Caco-2 (cell line): ENCODE measurements around the gene BCO1. TPM values are rescaled to one million over a fixed set of nuclear protein-coding genes. Genes with fewer than 3 reads are reported as not detected.

Experiments used
- BruUV-seq: library from RNA; stranded (reverse); fragments of 400-500 nt; replicated peaks from 2 replicates; lab custom pipeline; 2021; lab: Mats Ljungman, UMichigan
- CTCF ChIA-PET: fragments of 300-600 bp; sonication (Branson Sonifier 250); formaldehyde crosslinking; loops from one replicate; lab custom pipeline; 2022; ENCODE audit warnings: antibody characterized with exemption; lab: Charles Lee
- POLR2A ChIA-PET: fragments of 300-600 bp; sonication (Branson Sonifier 250); formaldehyde crosslinking; loops from one replicate; lab custom pipeline; 2022; ENCODE audit warnings: antibody characterized with exemption; lab: Charles Lee
- DNase-seq, 2 experiments: peaks; one replicate each; pipeline versions ENCODE4 v3.0.0 to v3.0.0-alpha.2; 2020 to 2022
- H3K27me3 ChIP-seq: replicated peaks from 2 replicates; pipeline ENCODE4 v1.6.0; 2011; ENCODE audit warnings: low read length; ENCODE audit not compliant: control insufficient read depth, insufficient read depth
- H3K36me3 ChIP-seq: 2 replicates; pipeline ENCODE4 v1.5.1; 2011; ENCODE audit warnings: low read length; ENCODE audit not compliant: control insufficient read depth, insufficient read depth
- H3K4me1 ChIP-seq: fragments of 250-450 bp; sonication (Bioruptor Pico); 2 replicates; pipeline ENCODE4 v1.5.1; 2020; ENCODE audit warnings: mild to moderate bottlenecking
- H3K4me3 ChIP-seq: 2 replicates; pipeline ENCODE4 v1.5.1; 2011; ENCODE audit warnings: low read depth, mild to moderate bottlenecking, control low read depth, low read length
- H3K9me3 ChIP-seq: fragments of 250-450 bp; sonication (Bioruptor Pico); 2 replicates; pipeline ENCODE4 v1.5.1; 2020; ENCODE audit warnings: mild to moderate bottlenecking, moderate library complexity
- H3K27ac Mint-ChIP-seq: one replicate; pipeline ENCODE4 v1.8.0; 2022; ENCODE audit warnings: mixed read lengths; ENCODE audit not compliant: unreplicated experiment
- H3K27me3 Mint-ChIP-seq: one replicate; pipeline ENCODE4 v1.8.0; 2022; ENCODE audit warnings: mixed read lengths; ENCODE audit not compliant: insufficient read depth, unreplicated experiment
- H3K36me3 Mint-ChIP-seq: one replicate; pipeline ENCODE4 v1.8.0; 2022; ENCODE audit warnings: mild to moderate bottlenecking, mixed read lengths; ENCODE audit not compliant: insufficient read depth, unreplicated experiment
- H3K4me1 Mint-ChIP-seq: one replicate; pipeline ENCODE4 v1.8.0; 2022; ENCODE audit warnings: low read depth, mixed read lengths; ENCODE audit not compliant: unreplicated experiment
- H3K4me3 Mint-ChIP-seq: one replicate; pipeline ENCODE4 v1.8.0; 2022; ENCODE audit warnings: mild to moderate bottlenecking, moderate library complexity, mixed read lengths; ENCODE audit not compliant: unreplicated experiment
- H3K9me3 Mint-ChIP-seq: one replicate; pipeline ENCODE4 v1.8.0; 2022; ENCODE audit warnings: mixed read lengths; ENCODE audit not compliant: unreplicated experiment
- CTCF ChIP-seq, 2 experiments: fragments of 200-600 bp in 1 of 2; IDR thresholded peaks; 1 replicate in 1 of 2; 2 replicates in 1 of 2; pipeline versions ENCODE4 v1.5.1 to v1.8.0; 2011 to 2022; ENCODE audit warnings: antibody characterized with exemption in 1 of 2, control low read depth in 1 of 2, inconsistent platforms in 1 of 2, low read depth in 1 of 2, low read length in 1 of 2, mild to moderate bottlenecking in 1 of 2, moderate library complexity in 1 of 2; ENCODE audit not compliant: insufficient read depth in 1 of 2, severe bottlenecking in 1 of 2, unreplicated experiment in 1 of 2
- intact Hi-C: fragments of 100-400 bp; cut with micrococcal nuclease; formaldehyde crosslinking; loops from one replicate; pipeline ENCODE4 v1.10.0; 2022; ENCODE audit not compliant: unreplicated experiment
- total RNA-seq: library from RNA; stranded (reverse); gene quantifications from 2 replicates; pipeline ENCODE4 v1.2.3, GENCODE V29; 2022

BCO1 gene
- total RNA-seq, 1 experiment from 2014 or later: 0.91 TPM

- intact Hi-C loops: loop anchor here (2.0 kb wide), 1 partner anchor 17 kb away; no protein-coding TSS in a partner anchor
- POLR2A ChIA-PET: no interaction called here
- no peaks in the 10 kb centered on the region for H3K36me3 Mint-ChIP-seq
- H3K36me3 ChIP-seq: no peaks in the 10 kb centered on the region
- H3K27me3 ChIP-seq: no peaks in the 10 kb centered on the region
- CTCF ChIA-PET: no interaction called here
- no peaks in the 10 kb centered on the region for H3K9me3 Mint-ChIP-seq
- H3K4me1 Mint-ChIP-seq: peaks cover 16% of the 10 kb centered on the region
- TF ChIP-seq CTCF (IDR thresholded peaks at IDR 0.05; ENCODE audit: insufficient read depth in 1 of 2, low read depth in 1 of 2, low read length in 1 of 2, severe bottlenecking in 1 of 2, unreplicated experiment in 1 of 2): no peak
- no peaks in the 10 kb centered on the region for H3K9me3 ChIP-seq
- H3K4me3 Mint-ChIP-seq: no peak overlapping the region
- H3K4me3 ChIP-seq: no peak overlapping the region
- no peak for DNase-seq
- no TSS peak for BruUV-seq
- peak overlapping the region; percentile 3 for H3K27ac Mint-ChIP-seq
- no peaks in the 10 kb centered on the region for H3K27me3 Mint-ChIP-seq
- peaks cover 13% of the 10 kb centered on the region for H3K4me1 ChIP-seq
Observed at GRCh38 chr16:81293909-81294802, 55.7 kb downstream of the BCO1 start.

- no peaks in the 10 kb centered on the region for H3K36me3 Mint-ChIP-seq
- Histone ChIP-seq H3K9me3 (no peaks in the 10 kb centered on the region), H3K27me3 (no peaks in the 10 kb centered on the region), H3K4me1 (peaks cover 13% of the 10 kb centered on the region), H3K4me3 (no peak overlapping the region), H3K36me3 (no peaks in the 10 kb centered on the region)
- intact Hi-C loops: no loop called here
- BruUV-seq: no TSS peak
- DNase-seq: no peak
- CTCF ChIA-PET: no interaction called here
- H3K27ac Mint-ChIP-seq: no peak overlapping the region
- POLR2A ChIA-PET: no interaction called here
- H3K4me3 Mint-ChIP-seq: no peak overlapping the region
- H3K27me3 Mint-ChIP-seq: no peaks in the 10 kb centered on the region
- peaks cover 16% of the 10 kb centered on the region for H3K4me1 Mint-ChIP-seq
- H3K9me3 Mint-ChIP-seq: no peaks in the 10 kb centered on the region
- no peak for TF ChIP-seq CTCF (IDR thresholded peaks at IDR 0.05; ENCODE audit: insufficient read depth in 1 of 2, low read depth in 1 of 2, low read length in 1 of 2, severe bottlenecking in 1 of 2, unreplicated experiment in 1 of 2)
Observed at GRCh38 chr16:81296631-81297030, 58.1 kb downstream of the BCO1 start.

- no peak for TF ChIP-seq CTCF (IDR thresholded peaks at IDR 0.05; ENCODE audit: insufficient read depth in 1 of 2, low read depth in 1 of 2, low read length in 1 of 2, severe bottlenecking in 1 of 2, unreplicated experiment in 1 of 2)
- POLR2A ChIA-PET: no interaction called here
- H3K4me1 Mint-ChIP-seq: peaks cover 7% of the 10 kb centered on the region
- H3K36me3 Mint-ChIP-seq: no peaks in the 10 kb centered on the region
- no peaks in the 10 kb centered on the region for H3K27me3 Mint-ChIP-seq
- H3K4me3 Mint-ChIP-seq: no peak overlapping the region
- DNase-seq: no peak
- H3K36me3 ChIP-seq: no peaks in the 10 kb centered on the region
- CTCF ChIA-PET: no interaction called here
- no peaks in the 10 kb centered on the region for H3K9me3 Mint-ChIP-seq
- H3K9me3 ChIP-seq: no peaks in the 10 kb centered on the region
- intact Hi-C loops: no loop called here
- no peaks in the 10 kb centered on the region for H3K27me3 ChIP-seq
- no peak overlapping the region for H3K4me3 ChIP-seq
- H3K27ac Mint-ChIP-seq: no peak overlapping the region
- BruUV-seq: no TSS peak
- H3K4me1 ChIP-seq: no peaks in the 10 kb centered on the region
Observed at GRCh38 chr16:81307770-81308169, 69.3 kb downstream of the BCO1 start.
